ENCODE results near the gene CA5A.
"Not testable (repeated sequence)": the region's sequence is repeated elsewhere in the genome, so short reads cannot be mapped to it uniquely, and the experiment has no call there.

CA5A gene

GRCh38 chr16:87882436-87883019 is 53.8 kb downstream of the CA5A start:
- H3K27ac ChIP-seq, result no peak overlapping the region
- CTCF ChIA-PET, result no interaction called here
- TF ChIP-seq, protein P1, sequence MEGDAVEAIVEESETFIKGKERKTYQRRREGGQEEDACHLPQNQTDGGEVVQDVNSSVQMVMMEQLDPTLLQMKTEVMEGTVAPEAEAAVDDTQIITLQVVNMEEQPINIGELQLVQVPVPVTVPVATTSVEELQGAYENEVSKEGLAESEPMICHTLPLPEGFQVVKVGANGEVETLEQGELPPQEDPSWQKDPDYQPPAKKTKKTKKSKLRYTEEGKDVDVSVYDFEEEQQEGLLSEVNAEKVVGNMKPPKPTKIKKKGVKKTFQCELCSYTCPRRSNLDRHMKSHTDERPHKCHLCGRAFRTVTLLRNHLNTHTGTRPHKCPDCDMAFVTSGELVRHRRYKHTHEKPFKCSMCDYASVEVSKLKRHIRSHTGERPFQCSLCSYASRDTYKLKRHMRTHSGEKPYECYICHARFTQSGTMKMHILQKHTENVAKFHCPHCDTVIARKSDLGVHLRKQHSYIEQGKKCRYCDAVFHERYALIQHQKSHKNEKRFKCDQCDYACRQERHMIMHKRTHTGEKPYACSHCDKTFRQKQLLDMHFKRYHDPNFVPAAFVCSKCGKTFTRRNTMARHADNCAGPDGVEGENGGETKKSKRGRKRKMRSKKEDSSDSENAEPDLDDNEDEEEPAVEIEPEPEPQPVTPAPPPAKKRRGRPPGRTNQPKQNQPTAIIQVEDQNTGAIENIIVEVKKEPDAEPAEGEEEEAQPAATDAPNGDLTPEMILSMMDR (conservative IDR thresholded peaks at IDR 0.05; ENCODE audit: low read depth), result no peak
- no peak for DNase-seq (ENCODE audit: low spot score)
- POLR2A ChIA-PET (ENCODE audit: low non-redundant PET), result no interaction called here

GRCh38 chr16:87881324-87882200 is 54.8 kb downstream of the CA5A start:
- no peak overlapping the region for H3K27ac ChIP-seq
- ChIA-PET POLR2A (ENCODE audit: low non-redundant PET) (no interaction called here), CTCF (no interaction called here)
- no peak for DNase-seq (ENCODE audit: low spot score)
- TF ChIP-seq, protein P1 (conservative IDR thresholded peaks at IDR 0.05; ENCODE audit: low read depth), result no peak

DNA sequence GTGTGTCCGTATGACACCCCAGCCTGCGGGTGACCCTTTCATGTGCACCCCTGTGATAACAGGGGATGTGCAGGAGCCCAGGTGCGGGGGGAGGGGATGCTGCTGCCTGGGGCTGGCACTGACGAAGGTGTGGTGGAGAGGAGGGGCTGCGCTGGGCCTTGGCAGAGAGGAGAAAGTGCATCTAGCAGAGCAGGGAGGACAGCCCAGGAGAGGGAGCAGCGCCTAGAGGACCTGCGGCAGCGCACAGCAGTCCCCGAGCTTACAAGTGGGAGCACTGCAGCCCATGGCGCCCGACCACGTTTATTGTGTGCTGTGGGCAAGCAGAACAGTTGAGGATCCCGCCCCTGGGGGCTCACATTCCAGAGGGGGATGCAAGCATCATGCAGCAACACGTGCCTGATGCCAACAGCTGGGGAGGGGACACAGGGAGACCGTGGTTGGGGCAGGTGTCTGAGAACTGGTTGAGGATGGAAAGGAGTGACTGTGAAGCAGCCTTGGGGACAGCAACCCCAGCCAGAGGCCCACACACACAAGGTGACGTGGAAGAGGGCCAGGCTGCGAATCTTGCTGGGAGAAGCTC is 56.1 kb downstream of the CA5A start:
- H3K27ac ChIP-seq, result no peak overlapping the region
- TF ChIP-seq, protein P1 (conservative IDR thresholded peaks at IDR 0.05; ENCODE audit: low read depth), result no peak
- POLR2A ChIA-PET (ENCODE audit: low non-redundant PET), result no interaction called here
- CTCF ChIA-PET, result interaction anchor here (0.6 kb wide), 1 partner anchor 1489 kb away, joined by 3 read pairs; no protein-coding TSS in a partner anchor
- DNase-seq (ENCODE audit: low spot score), result no peak

DNA sequence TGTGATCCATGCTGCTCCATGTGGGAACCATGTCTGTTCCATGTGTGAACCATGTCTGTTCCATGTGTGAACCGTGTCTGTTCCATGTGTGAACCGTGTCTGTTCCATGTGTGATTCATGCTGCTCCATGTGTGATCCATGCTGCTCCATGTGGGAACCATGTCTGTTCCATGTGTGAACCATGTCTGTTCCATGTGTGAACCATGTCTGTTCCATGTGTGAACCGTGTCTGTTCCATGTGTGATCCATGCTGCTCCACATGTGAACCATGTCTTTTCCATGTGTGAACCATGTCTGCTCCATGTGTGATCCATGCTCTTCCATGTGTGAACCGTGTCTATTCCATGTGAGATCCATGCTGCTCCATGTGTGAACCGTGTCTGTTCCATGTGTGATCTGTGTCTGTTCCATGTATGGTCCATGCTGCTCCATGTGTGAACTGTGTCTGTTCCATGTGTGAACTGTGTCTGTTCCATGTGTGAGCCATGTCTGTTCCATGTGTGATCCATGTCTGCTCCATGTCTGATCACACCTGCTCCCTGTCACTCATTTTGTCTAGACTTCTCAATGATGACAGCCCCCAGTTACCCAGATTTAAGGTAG is 56.8 kb downstream of the CA5A start:
- POLR2A ChIA-PET (ENCODE audit: low non-redundant PET); H3K27ac ChIP-seq; DNase-seq (ENCODE audit: low spot score): not testable (repeated sequence)
- CTCF ChIA-PET, result interaction anchor here (0.6 kb wide), 1 partner anchor 1490 kb away, joined by 3 read pairs; no protein-coding TSS in a partner anchor

- TF ChIP-seq, protein P1 (conservative IDR thresholded peaks at IDR 0.05; ENCODE audit: low read depth), result no peak
- ChIA-PET POLR2A (ENCODE audit: low non-redundant PET) (no interaction called here), CTCF (no interaction called here)
- DNase-seq (ENCODE audit: low spot score), result no peak
- H3K27ac ChIP-seq, result no peak overlapping the region
These were observed 57.6 kb downstream of the CA5A start for GRCh38 chr16:87878704-87879103.

DNA sequence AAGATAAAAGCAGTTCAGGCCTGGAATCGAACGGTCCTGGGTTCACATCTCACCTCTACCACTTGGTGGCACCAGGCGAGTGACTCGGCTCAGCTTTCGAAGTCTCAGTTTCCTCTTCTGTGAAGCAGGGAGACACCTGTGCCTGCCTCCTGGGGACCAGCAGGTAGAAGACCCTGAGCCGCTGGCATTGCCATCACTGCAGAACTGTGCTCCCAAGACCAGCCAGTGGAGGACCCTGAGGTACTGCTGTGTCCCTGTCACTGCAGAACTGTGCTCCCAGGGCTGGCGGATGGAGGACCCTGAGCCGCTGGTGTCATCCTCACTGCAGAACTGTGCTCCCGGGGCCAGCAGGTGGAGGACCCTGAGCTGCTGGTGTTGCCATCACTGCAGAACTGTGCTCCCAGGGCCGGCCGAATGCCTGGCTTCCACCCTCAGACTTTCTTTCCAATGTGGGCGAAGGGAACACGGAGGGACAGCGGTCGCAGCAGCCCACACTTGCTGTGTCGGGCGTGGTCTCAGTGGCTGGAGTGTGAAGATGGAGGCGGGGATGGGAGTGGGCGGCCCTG is 58.3 kb downstream of the CA5A start:
- ChIA-PET CTCF (no interaction called here), POLR2A (ENCODE audit: low non-redundant PET) (no interaction called here)
- no peak for DNase-seq (ENCODE audit: low spot score)
- no peak overlapping the region for H3K27ac ChIP-seq
- TF ChIP-seq, protein P1 (conservative IDR thresholded peaks at IDR 0.05; ENCODE audit: low read depth), result no peak

Data from RWPE1 (cell line).